AG09319 (cell line): ENCODE results near the gene LORICRIN.

Experiments
- DNase-seq: peaks from one replicate; pipeline ENCODE4 v3.0.0-alpha.2; 2010; ENCODE audit warnings: low read depth; ENCODE audit errors: extremely low read depth
- TF ChIP-seq, protein P1 (sequence below): IDR thresholded peaks from 2 replicates; pipeline ENCODE4 v1.5.1; 2011; ENCODE audit warnings: low read depth, mild to moderate bottlenecking, inconsistent platforms, low read length, moderate library complexity

LORICRIN gene

DNA sequence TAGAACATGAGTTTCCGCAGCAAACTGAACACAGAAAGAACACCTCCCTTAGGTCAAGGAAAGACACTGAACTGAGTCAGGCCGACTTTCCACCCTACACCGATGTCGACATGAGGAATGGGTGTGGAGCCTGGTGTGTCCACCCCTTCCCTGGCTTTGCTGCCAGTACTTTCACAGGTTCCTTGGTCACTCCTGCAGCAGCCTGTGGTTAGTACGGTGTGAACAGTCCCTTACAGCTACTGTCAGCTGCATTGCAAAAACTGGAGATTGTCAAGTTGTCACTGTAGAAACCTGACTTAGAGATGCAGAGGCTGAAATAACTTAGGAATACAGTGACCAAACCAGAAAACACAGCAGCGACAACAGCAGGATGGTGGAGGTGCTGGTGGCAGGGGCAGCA lies 46.2 kb downstream of the LORICRIN start:
- TF ChIP-seq, protein P1, sequence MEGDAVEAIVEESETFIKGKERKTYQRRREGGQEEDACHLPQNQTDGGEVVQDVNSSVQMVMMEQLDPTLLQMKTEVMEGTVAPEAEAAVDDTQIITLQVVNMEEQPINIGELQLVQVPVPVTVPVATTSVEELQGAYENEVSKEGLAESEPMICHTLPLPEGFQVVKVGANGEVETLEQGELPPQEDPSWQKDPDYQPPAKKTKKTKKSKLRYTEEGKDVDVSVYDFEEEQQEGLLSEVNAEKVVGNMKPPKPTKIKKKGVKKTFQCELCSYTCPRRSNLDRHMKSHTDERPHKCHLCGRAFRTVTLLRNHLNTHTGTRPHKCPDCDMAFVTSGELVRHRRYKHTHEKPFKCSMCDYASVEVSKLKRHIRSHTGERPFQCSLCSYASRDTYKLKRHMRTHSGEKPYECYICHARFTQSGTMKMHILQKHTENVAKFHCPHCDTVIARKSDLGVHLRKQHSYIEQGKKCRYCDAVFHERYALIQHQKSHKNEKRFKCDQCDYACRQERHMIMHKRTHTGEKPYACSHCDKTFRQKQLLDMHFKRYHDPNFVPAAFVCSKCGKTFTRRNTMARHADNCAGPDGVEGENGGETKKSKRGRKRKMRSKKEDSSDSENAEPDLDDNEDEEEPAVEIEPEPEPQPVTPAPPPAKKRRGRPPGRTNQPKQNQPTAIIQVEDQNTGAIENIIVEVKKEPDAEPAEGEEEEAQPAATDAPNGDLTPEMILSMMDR, result no peak
- no peak for DNase-seq

DNA sequence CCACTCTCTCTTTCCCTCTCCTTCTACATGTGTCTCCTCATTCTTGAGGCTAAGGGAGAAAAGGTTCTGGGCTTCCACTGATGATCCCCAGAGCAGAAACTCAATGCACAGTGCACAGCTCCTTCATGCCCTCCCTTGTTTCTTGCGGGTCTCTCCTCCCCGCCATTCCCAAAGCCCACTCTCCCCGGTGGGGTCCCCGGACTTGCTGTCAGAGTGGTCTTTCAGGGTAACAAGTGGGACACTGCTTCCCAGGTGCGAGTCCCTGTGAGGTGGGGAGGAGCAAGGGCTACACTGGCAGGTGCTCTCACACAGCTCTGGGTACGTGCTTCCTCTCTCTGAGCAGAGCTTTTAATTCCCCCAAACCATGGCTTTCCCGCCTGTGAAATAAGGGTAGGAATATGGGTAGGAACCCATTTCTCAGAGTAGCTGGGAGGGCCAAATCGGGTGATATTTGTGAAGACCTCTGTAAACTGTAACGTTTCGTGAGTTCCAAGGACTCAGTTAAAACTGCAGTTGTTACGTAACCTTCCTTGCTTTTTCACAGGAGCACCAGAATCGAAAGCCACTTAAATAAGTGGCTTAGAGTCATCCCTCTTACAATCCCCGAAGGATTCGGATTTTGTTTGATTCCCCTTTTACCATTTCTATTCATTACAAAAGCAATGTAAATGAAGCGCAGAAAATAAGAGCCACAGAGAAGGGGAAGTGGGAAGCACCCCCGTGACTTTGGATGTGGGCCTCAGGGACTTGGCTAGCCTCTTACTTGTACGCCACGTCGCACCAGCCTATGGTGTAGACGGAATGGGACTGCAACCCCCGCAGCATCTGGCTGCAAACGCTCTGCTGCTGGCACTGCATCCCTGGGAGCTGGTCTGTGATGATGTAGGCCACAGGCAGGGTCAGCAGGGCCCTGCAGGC lies 47.1 kb downstream of the LORICRIN start:
- TF ChIP-seq, protein P1, result no peak
- DNase-seq, result no peak

DNA sequence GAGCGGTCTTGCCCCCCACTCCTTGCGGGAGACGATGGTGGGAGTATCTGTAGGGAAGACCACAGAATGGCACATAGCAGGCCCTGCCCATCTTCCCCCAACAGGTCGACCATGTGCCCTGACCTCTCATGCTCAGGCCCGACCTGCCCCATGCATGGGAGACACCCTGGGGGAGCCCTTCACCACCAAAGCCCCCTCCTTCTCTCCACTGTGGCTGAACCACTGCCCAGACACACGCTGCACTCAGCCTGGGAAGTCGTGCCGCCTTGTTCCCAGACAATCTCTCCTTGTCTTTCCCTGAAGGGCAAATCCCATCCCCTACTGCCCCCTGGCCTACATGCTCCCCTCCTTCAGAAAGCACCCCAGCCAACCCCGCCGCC lies 47.7 kb downstream of the LORICRIN start:
- DNase-seq, result no peak
- TF ChIP-seq, protein P1, result no peak

DNA sequence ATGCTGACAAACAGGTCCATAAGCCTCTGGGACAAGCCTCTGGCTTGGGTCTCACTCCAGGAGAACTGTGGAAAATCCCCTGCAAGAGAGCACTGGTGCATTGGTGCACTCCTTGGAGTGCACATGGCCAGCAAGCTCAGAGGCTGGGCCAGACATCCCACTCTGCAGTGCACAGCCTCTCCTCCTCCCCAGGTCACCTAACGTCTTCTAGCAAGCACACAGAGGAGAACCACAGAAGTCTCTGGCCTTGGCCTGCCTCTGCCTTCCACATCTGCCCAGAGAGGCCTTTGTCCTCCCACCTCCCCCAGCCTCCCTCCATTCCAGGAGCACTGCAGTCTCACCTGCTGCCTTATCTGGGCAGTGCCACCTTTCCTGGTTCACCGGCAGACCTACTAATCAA lies 49.1 kb downstream of the LORICRIN start:
- no peak for DNase-seq
- TF ChIP-seq, protein P1, result no peak

DNA sequence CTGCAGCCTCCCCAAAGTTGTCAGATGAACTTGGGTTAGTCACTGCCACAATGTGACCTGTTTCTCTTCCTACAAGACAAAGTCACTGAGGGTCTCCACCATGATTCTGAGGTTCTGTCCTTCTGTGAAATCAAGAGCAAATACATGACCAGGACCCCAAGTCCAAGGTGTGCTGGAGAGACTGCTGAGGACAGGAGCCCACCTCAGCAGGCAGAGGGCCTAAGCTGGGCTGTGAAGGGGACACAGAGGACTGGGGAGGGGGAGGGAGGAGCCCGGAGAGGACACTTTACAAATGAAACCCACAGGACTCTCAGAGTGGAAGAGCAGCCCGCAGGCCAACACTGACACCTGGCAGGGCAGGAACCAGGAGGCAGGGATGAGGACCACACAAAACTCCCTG lies 50.0 kb downstream of the LORICRIN start:
- DNase-seq, result no peak
- TF ChIP-seq, protein P1, result no peak

DNA sequence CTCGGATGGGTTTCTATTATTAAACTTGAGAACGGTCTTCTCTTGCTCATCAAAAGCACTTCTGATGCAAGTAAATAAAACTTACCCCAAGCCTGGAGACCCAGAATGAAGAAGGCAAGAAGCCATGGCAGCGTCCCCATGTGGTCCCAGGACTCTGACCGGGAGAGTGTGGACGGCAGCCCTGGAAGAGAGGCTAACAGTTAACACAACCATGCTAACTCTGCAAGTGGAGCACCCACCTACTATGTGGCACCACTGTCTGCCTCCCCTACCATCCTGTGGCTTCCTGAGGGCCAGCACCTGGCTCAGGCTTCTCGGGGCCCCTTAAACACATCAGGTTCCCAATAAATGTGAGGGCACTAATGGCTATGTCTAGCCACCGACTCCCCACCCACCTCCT lies 51.0 kb downstream of the LORICRIN start:
- TF ChIP-seq, protein P1, result no peak
- no peak for DNase-seq
